Neural cell (in vitro differentiated cells): ENCODE results near the gene MYOF. TPM values are rescaled to one million over a fixed set of nuclear protein-coding genes. Genes with fewer than 3 reads are reported as not detected.

Experiments used
- H2AFZ ChIP-seq: fragments of 200-600, 300-800 bp; sonication (generic), shearing (Covaris generic); 2 replicates; pipeline ENCODE4 v1.6.0; 2014; ENCODE audit warnings: low read depth, mild to moderate bottlenecking, antibody characterized with exemption, low read length, moderate library complexity
- H3F3A ChIP-seq: fragments of 200-600 bp; shearing (Covaris generic); 2 replicates; pipeline ENCODE4 v1.6.1; 2016; ENCODE audit warnings: mild to moderate bottlenecking, moderate library complexity, mixed read lengths, antibody characterized with exemption, low read length; ENCODE audit not compliant: insufficient read depth, poor library complexity, severe bottlenecking
- H3K27ac ChIP-seq: fragments of 200-600, 300-800 bp; sonication (generic), shearing (Covaris generic); 2 replicates; pipeline ENCODE4 v1.5.1; 2014; ENCODE audit warnings: mild to moderate bottlenecking, low read length, moderate library complexity
- H3K27me3 ChIP-seq: fragments of 300-800, 200-600 bp; sonication (generic), shearing (Covaris generic); 2 replicates; pipeline ENCODE4 v1.6.0; 2014; ENCODE audit warnings: mild to moderate bottlenecking, low read depth, low read length, moderate library complexity; ENCODE audit not compliant: insufficient read depth
- H3K36me3 ChIP-seq: fragments of 300-800, 200-600 bp; sonication (generic), shearing (Covaris generic); 2 replicates; pipeline ENCODE4 v1.5.1; 2014; ENCODE audit warnings: mild to moderate bottlenecking, antibody characterized with exemption, low read length, moderate library complexity; ENCODE audit not compliant: insufficient read depth
- H3K4me2 ChIP-seq: fragments of 300-800, 200-600 bp; sonication (generic), shearing (Covaris generic); 2 replicates; pipeline ENCODE4 v1.6.0; 2014; ENCODE audit warnings: mild to moderate bottlenecking, low read length
- H3K4me3 ChIP-seq: fragments of 300-800, 200-600 bp; sonication (generic), shearing (Covaris generic); 2 replicates; pipeline ENCODE4 v1.5.1; 2014; ENCODE audit warnings: mild to moderate bottlenecking, low read length, moderate library complexity
- H3K79me2 ChIP-seq: fragments of 200-600 bp; shearing (Covaris generic); replicated peaks from 2 replicates; pipeline ENCODE4 v1.6.0; 2014; ENCODE audit warnings: mild to moderate bottlenecking, low read length, moderate library complexity; ENCODE audit not compliant: insufficient read depth
- H3K9ac ChIP-seq: fragments of 300-800, 200-600 bp; sonication (generic), shearing (Covaris generic); 2 replicates; pipeline ENCODE4 v1.6.1; 2016; ENCODE audit warnings: mild to moderate bottlenecking, low read length, mixed read lengths
- H3K9me2 ChIP-seq: fragments of 200-600 bp; shearing (Covaris generic); 2 replicates; pipeline ENCODE4 v1.6.1; 2016; ENCODE audit warnings: mild to moderate bottlenecking, low read length, mixed read lengths; ENCODE audit not compliant: insufficient read depth
- H3K9me3 ChIP-seq: fragments of 200-600, 300-800 bp; sonication (generic), shearing (Covaris generic); 2 replicates; pipeline ENCODE4 v1.6.1; 2016; ENCODE audit warnings: mild to moderate bottlenecking, mixed run types, low read length, moderate library complexity, mixed read lengths
- H4K20me1 ChIP-seq: fragments of 200-600 bp; shearing (Covaris generic); 2 replicates; pipeline ENCODE4 v1.6.1; 2016; ENCODE audit warnings: mild to moderate bottlenecking, mixed run types; ENCODE audit not compliant: insufficient read depth
- EP300 ChIP-seq: fragments of 450-650 bp; conservative IDR thresholded peaks from 2 replicates; pipeline ENCODE4 v1.6.1; 2014; ENCODE audit warnings: antibody characterized with exemption, mild to moderate bottlenecking, moderate library complexity; ENCODE audit not compliant: poor library complexity, severe bottlenecking
- EZH2 ChIP-seq: fragments of 200-600, 300-800 bp; shearing (Covaris generic), sonication (generic); IDR thresholded peaks from 2 replicates; pipeline ENCODE4 v1.6.1; 2014; ENCODE audit warnings: antibody characterized with exemption, low read length, borderline replicate concordance, mild to moderate bottlenecking; ENCODE audit not compliant: insufficient read depth, poor library complexity, severe bottlenecking
- MXI1 ChIP-seq: fragments of 450-650 bp; conservative IDR thresholded peaks from 2 replicates; pipeline ENCODE4 v1.6.1; 2014; ENCODE audit warnings: antibody characterized with exemption, mild to moderate bottlenecking; ENCODE audit not compliant: poor library complexity, severe bottlenecking
- POLR2AphosphoS5 ChIP-seq: IDR thresholded peaks from 2 replicates; pipeline ENCODE4 v1.6.1; 2012
- RAD21 ChIP-seq: fragments of 450-650 bp; conservative IDR thresholded peaks from 2 replicates; pipeline ENCODE4 v1.6.1; 2014; ENCODE audit warnings: antibody characterized with exemption, mild to moderate bottlenecking, moderate library complexity
- REST ChIP-seq: IDR thresholded peaks from 2 replicates; pipeline ENCODE4 v1.6.1; 2012; ENCODE audit warnings: borderline replicate concordance
- TAF1 ChIP-seq: IDR thresholded peaks from 2 replicates; pipeline ENCODE4 v1.6.1; 2012; ENCODE audit warnings: low read depth
- polyA plus RNA-seq: library from polyadenylated mRNA; depleted of rRNA; stranded (reverse); fragments of >200 nt; gene quantifications from 2 replicates; pipeline ENCODE4 v1.2.3, GENCODE V29; 2014
- TF ChIP-seq, protein P1 (sequence below): fragments of 450-650 bp; IDR thresholded peaks from 2 replicates; pipeline ENCODE4 v1.5.1; 2014; ENCODE audit warnings: antibody characterized with exemption, mild to moderate bottlenecking, moderate library complexity; ENCODE audit not compliant: poor library complexity, severe bottlenecking

The MYOF gene
- polyA plus RNA-seq, 1 donor from 2014 or later, result 0.47 TPM

- no peak overlapping the region for H3K4me3 ChIP-seq
- H4K20me1 ChIP-seq, result no peaks in the 10 kb centered on the region
- H3K9me3 ChIP-seq, result no peaks in the 10 kb centered on the region
- no peaks in the 10 kb centered on the region for H3K27me3 ChIP-seq
- H3F3A ChIP-seq, result no peaks in the 10 kb centered on the region
- H3K9me2 ChIP-seq, result no peaks in the 10 kb centered on the region
- H3K79me2 ChIP-seq, result no peaks in the 10 kb centered on the region
- no peak for TF ChIP-seq RAD21
- no peak for TF ChIP-seq POLR2AphosphoS5
- no peak for TF ChIP-seq EP300
- no peak overlapping the region for H3K9ac ChIP-seq
- H2AFZ ChIP-seq, result no peak overlapping the region
- no peak overlapping the region for H3K27ac ChIP-seq
- H3K36me3 ChIP-seq, result no peaks in the 10 kb centered on the region
- no peak overlapping the region for H3K4me2 ChIP-seq
Observed at GRCh38 chr10:93493162-93493561, 11.0 kb upstream of the MYOF start.

GRCh38 chr10:93491602-93492121 is 9.5 kb upstream of the MYOF start:
- Histone ChIP-seq H2AFZ (no peak overlapping the region), H4K20me1 (no peaks in the 10 kb centered on the region), H3F3A (no peaks in the 10 kb centered on the region), H3K36me3 (no peaks in the 10 kb centered on the region), H3K27me3 (no peaks in the 10 kb centered on the region), H3K9me3 (no peaks in the 10 kb centered on the region), H3K9ac (no peak overlapping the region), H3K27ac (no peak overlapping the region), H3K79me2 (no peaks in the 10 kb centered on the region), H3K9me2 (no peaks in the 10 kb centered on the region), H3K4me3 (no peak overlapping the region), H3K4me2 (no peak overlapping the region)
- TF ChIP-seq REST (no peak), EZH2 (no peak)

DNA sequence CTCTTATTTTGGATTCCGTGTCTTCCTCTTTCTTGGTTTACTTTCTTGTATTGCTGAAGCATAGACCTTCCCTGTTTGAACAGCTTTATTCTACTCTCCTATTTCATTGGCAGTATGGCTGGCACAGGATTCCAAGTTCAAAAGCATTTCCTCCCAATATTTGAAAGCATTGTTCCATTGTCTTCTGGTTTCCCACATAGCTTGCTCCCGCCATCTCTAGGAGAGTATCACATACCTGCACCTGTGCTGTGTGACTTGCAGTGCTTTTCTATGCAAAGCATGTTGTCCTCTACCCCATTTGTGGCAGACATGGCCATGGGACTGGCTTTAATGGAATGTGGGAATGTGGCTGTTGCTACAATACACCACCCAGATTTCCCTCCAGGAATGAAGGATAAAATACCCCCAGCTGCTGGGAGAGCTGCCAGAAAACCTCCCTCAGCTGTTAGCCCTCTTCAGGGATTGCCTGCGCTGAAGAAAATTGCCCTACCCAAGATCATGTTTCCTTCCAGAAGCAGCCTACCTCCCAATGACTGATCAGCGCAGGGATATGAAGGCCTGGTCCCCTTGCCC is 6.9 kb upstream of the MYOF start:
- Histone ChIP-seq H3K9me2 (no peaks in the 10 kb centered on the region), H3K27me3 (no peaks in the 10 kb centered on the region), H3F3A (no peaks in the 10 kb centered on the region), H3K9me3 (no peaks in the 10 kb centered on the region), H3K4me2 (no peak overlapping the region), H3K27ac (no peak overlapping the region), H3K36me3 (no peaks in the 10 kb centered on the region), H3K79me2 (no peaks in the 10 kb centered on the region), H2AFZ (no peak overlapping the region), H4K20me1 (no peaks in the 10 kb centered on the region), H3K9ac (no peak overlapping the region), H3K4me3 (no peak overlapping the region)
- TF ChIP-seq MXI1 (no peak), TAF1 (no peak), RAD21 (no peak)
- TF ChIP-seq, protein P1, sequence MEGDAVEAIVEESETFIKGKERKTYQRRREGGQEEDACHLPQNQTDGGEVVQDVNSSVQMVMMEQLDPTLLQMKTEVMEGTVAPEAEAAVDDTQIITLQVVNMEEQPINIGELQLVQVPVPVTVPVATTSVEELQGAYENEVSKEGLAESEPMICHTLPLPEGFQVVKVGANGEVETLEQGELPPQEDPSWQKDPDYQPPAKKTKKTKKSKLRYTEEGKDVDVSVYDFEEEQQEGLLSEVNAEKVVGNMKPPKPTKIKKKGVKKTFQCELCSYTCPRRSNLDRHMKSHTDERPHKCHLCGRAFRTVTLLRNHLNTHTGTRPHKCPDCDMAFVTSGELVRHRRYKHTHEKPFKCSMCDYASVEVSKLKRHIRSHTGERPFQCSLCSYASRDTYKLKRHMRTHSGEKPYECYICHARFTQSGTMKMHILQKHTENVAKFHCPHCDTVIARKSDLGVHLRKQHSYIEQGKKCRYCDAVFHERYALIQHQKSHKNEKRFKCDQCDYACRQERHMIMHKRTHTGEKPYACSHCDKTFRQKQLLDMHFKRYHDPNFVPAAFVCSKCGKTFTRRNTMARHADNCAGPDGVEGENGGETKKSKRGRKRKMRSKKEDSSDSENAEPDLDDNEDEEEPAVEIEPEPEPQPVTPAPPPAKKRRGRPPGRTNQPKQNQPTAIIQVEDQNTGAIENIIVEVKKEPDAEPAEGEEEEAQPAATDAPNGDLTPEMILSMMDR, result no peak
